H9 (cell line): Measurements from ENCODE around the gene STYXL2. TPM values are rescaled to one million over a fixed set of nuclear protein-coding genes. Genes with fewer than 3 reads are reported as not detected.

Source experiments
- DNase-seq: peaks from one replicate; pipeline ENCODE4 v3.0.0-alpha.2; 2017
- H2AFZ ChIP-seq: one replicate; pipeline ENCODE4 v1.6.1; 2013; ENCODE audit warnings: mild to moderate bottlenecking, low read length, control low read depth, moderate library complexity
- H2AK5ac ChIP-seq: 2 replicates; pipeline ENCODE4 v1.6.1; 2013; ENCODE audit warnings: low read length, control low read depth, mixed read lengths; ENCODE audit not compliant: insufficient read length
- H2BK120ac ChIP-seq: one replicate; pipeline ENCODE4 v1.6.1; 2013; ENCODE audit warnings: low read depth, mild to moderate bottlenecking, low read length, control low read depth, inconsistent platforms; ENCODE audit not compliant: poor library complexity, severe bottlenecking
- H2BK12ac ChIP-seq: 2 replicates; pipeline ENCODE4 v1.6.1; 2013; ENCODE audit warnings: low read length, control low read depth, mixed read lengths, low read depth; ENCODE audit not compliant: insufficient read length
- H2BK15ac ChIP-seq: 2 replicates; pipeline ENCODE4 v1.6.1; 2013; ENCODE audit warnings: low read depth, low read length, control low read depth
- H2BK20ac ChIP-seq: one replicate; pipeline ENCODE4 v1.6.1; 2013; ENCODE audit warnings: low read depth, mild to moderate bottlenecking, low read length, control low read depth, inconsistent platforms; ENCODE audit not compliant: poor library complexity, severe bottlenecking
- H2BK5ac ChIP-seq: 2 replicates; pipeline ENCODE4 v1.6.1; 2013; ENCODE audit warnings: low read length, control low read depth, mixed read lengths; ENCODE audit not compliant: insufficient read length
- H3K14ac ChIP-seq: 2 replicates; pipeline ENCODE4 v1.6.1; 2013; ENCODE audit warnings: low read length, control low read depth; ENCODE audit not compliant: insufficient read depth
- H3K18ac ChIP-seq: 2 replicates; pipeline ENCODE4 v1.6.1; 2013; ENCODE audit warnings: low read depth, mild to moderate bottlenecking, mixed read lengths, low read length, control low read depth; ENCODE audit not compliant: insufficient read length
- H3K23ac ChIP-seq: 2 replicates; pipeline ENCODE4 v1.6.1; 2013; ENCODE audit warnings: low read length, control low read depth, mixed read lengths, low read depth; ENCODE audit not compliant: insufficient read length
- H3K23me2 ChIP-seq: 2 replicates; pipeline ENCODE4 v1.6.1; 2013; ENCODE audit warnings: low read depth, mild to moderate bottlenecking, mixed read lengths, low read length, control low read depth; ENCODE audit not compliant: insufficient read length, poor library complexity, severe bottlenecking
- H3K27ac ChIP-seq: 2 replicates; pipeline ENCODE4 v1.5.1; 2013; ENCODE audit warnings: low read length, control low read depth, mixed read lengths, low read depth; ENCODE audit not compliant: insufficient read length
- H3K27me3 ChIP-seq: 2 replicates; pipeline ENCODE4 v1.6.1; 2013; ENCODE audit warnings: low read length, control low read depth, inconsistent platforms; ENCODE audit not compliant: insufficient read depth
- H3K4ac ChIP-seq: 2 replicates; pipeline ENCODE4 v1.6.1; 2013; ENCODE audit warnings: low read depth, mild to moderate bottlenecking, control low read depth, inconsistent platforms, low read length, moderate library complexity
- H3K4me1 ChIP-seq: 2 replicates; pipeline ENCODE4 v1.6.1; 2013; ENCODE audit warnings: low read length, control low read depth, inconsistent platforms; ENCODE audit not compliant: insufficient read depth
- H3K4me2 ChIP-seq: 2 replicates; pipeline ENCODE4 v1.6.1; 2013; ENCODE audit warnings: low read length, control low read depth, mixed read lengths; ENCODE audit not compliant: insufficient read length, insufficient read depth
- H3K56ac ChIP-seq: 2 replicates; pipeline ENCODE4 v1.6.1; 2013; ENCODE audit warnings: low read depth, mild to moderate bottlenecking, mixed read lengths, low read length, control low read depth; ENCODE audit not compliant: insufficient read length
- H3K79me1 ChIP-seq: 2 replicates; pipeline ENCODE4 v1.6.1; 2013; ENCODE audit warnings: low read depth, mild to moderate bottlenecking, moderate library complexity, low read length, control low read depth, inconsistent platforms; ENCODE audit not compliant: insufficient read depth, poor library complexity, severe bottlenecking
- H3K79me2 ChIP-seq: 2 replicates; pipeline ENCODE4 v1.6.1; 2013; ENCODE audit warnings: low read length, control low read depth, inconsistent platforms; ENCODE audit not compliant: insufficient read depth
- H3K9ac ChIP-seq: 2 replicates; pipeline ENCODE4 v1.6.1; 2013; ENCODE audit warnings: low read length, control low read depth, mixed read lengths; ENCODE audit not compliant: insufficient read length; ENCODE audit errors: extremely low read depth
- H3K9me3 ChIP-seq: one replicate; pipeline ENCODE4 v1.6.1; 2013; ENCODE audit warnings: low read depth, low read length, inconsistent platforms; ENCODE audit not compliant: control insufficient read depth
- H3T11ph ChIP-seq: one replicate; pipeline ENCODE4 v1.6.1; 2013; ENCODE audit warnings: mild to moderate bottlenecking, low read length, control low read depth, inconsistent platforms
- H4K20me1 ChIP-seq: one replicate; pipeline ENCODE4 v1.6.1; 2013; ENCODE audit not compliant: control insufficient read depth, insufficient read length, insufficient read depth
- H4K5ac ChIP-seq: 2 replicates; pipeline ENCODE4 v1.6.1; 2013; ENCODE audit warnings: low read depth, mild to moderate bottlenecking, mixed read lengths, low read length, control low read depth; ENCODE audit not compliant: insufficient read length
- H4K8ac ChIP-seq: replicated peaks from 2 replicates; pipeline ENCODE4 v1.6.1; 2013; ENCODE audit warnings: low read length, control low read depth, mixed read lengths, low read depth; ENCODE audit not compliant: insufficient read length
- H4K91ac ChIP-seq: 2 replicates; pipeline ENCODE4 v1.6.1; 2013; ENCODE audit warnings: low read depth, mild to moderate bottlenecking, moderate library complexity, mixed read lengths, low read length, control low read depth; ENCODE audit not compliant: insufficient read length
- H3K27ac Mint-ChIP-seq, 3 experiments: 2 replicates in 2 of 3; 3 replicates in 1 of 3; pipeline ENCODE4 v1.8.0; 2020 to 2021; ENCODE audit warnings: mixed read lengths in 3 of 3, mild to moderate bottlenecking in 1 of 3, moderate library complexity in 1 of 3
- H3K27me3 Mint-ChIP-seq: 2 replicates; pipeline ENCODE4 v1.8.0; 2021; ENCODE audit warnings: low read depth, mild to moderate bottlenecking, moderate library complexity, mixed read lengths
- H3K36me3 Mint-ChIP-seq, 3 experiments: 2 replicates in 2 of 3; 3 replicates in 1 of 3; pipeline ENCODE4 v1.8.0; 2020 to 2021; ENCODE audit warnings: low read depth in 3 of 3, mixed read lengths in 3 of 3; ENCODE audit not compliant: insufficient read depth in 1 of 3
- H3K4me1 Mint-ChIP-seq, 2 experiments: 2 replicates each; pipeline ENCODE4 v1.8.0; 2020; ENCODE audit warnings: mixed read lengths in 2 of 2
- H3K4me3 Mint-ChIP-seq, 2 experiments: 2 replicates in 1 of 2; 3 replicates in 1 of 2; pipeline ENCODE4 v1.8.0; 2020 to 2021; ENCODE audit warnings: mild to moderate bottlenecking in 2 of 2, mixed read lengths in 2 of 2, moderate library complexity in 1 of 2
- H3K9me3 Mint-ChIP-seq, 2 experiments: 2 replicates in 1 of 2; 3 replicates in 1 of 2; pipeline ENCODE4 v1.8.0; 2020; ENCODE audit warnings: mild to moderate bottlenecking in 2 of 2, mixed read lengths in 2 of 2, moderate library complexity in 1 of 2
- CTCF ChIP-seq: fragments of 200-600 bp; sonication (generic); conservative IDR thresholded peaks from 3 replicates; pipeline ENCODE4 v1.8.0; 2021; ENCODE audit warnings: antibody characterized with exemption, mild to moderate bottlenecking
- WGBS: extraction: QIAGEN DNeasy Blood & Tissue Kit; methylation state at CpG from one replicate; pipeline ENCODE4 v1.1.7; 2013; ENCODE audit warnings: missing lambda C conversion rate, low lambda C conversion rate, mixed read lengths; ENCODE audit not compliant: insufficient read length; ENCODE audit errors: extremely low coverage; 5-methylcytosine and 5-hydroxymethylcytosine counted together
- total RNA-seq: library from RNA; stranded (reverse); gene quantifications from 2 replicates; pipeline ENCODE4 v1.2.1, GENCODE V29; 2021

The STYXL2 gene
- total RNA-seq, 1 experiment from 2014 or later = 0.09 TPM

- no peaks in the 10 kb centered on the region for H3K79me1 ChIP-seq
- no peak overlapping the region for H3K18ac ChIP-seq
- no peak overlapping the region for H2BK5ac ChIP-seq
- H2AFZ ChIP-seq = no peak overlapping the region
- peaks cover 8% of the 10 kb centered on the region for H3K4me1 ChIP-seq
- H2BK20ac ChIP-seq = no peak overlapping the region
- H2BK120ac ChIP-seq = no peak overlapping the region
- no peak overlapping the region for H3K9ac ChIP-seq
- H4K5ac ChIP-seq = no peak overlapping the region
- no peak overlapping the region for H3K14ac ChIP-seq
- no peak overlapping the region for H3K23ac ChIP-seq
- no peak overlapping the region for H2BK15ac ChIP-seq
- H3K36me3 Mint-ChIP-seq = peaks cover 0 to 4% (median 4%) of the 10 kb centered on the region in 3 experiments; a peak in 3 of 7 replicates
- H3K4ac ChIP-seq = no peak overlapping the region
- no peak overlapping the region for H4K91ac ChIP-seq
- no peaks in the 10 kb centered on the region for H3K9me3 ChIP-seq
- H4K8ac ChIP-seq = no peak overlapping the region
- DNase-seq = no peak
- no peak for TF ChIP-seq CTCF
- H3K4me3 Mint-ChIP-seq = no peak overlapping the region
- no peak overlapping the region for H2AK5ac ChIP-seq
- H3K4me2 ChIP-seq = no peak overlapping the region
- H3K27me3 ChIP-seq = no peaks in the 10 kb centered on the region
- no peaks in the 10 kb centered on the region for H3K23me2 ChIP-seq
- no peak overlapping the region for H3T11ph ChIP-seq
- no peaks in the 10 kb centered on the region for H3K79me2 ChIP-seq
- H3K56ac ChIP-seq = no peak overlapping the region
- peak overlapping the region in 1 of 3 experiments; percentile 42; a peak in 1 of 7 replicates for H3K27ac Mint-ChIP-seq
- no CpG with 5 or more reads among the region's 4 CpGs for WGBS
- H3K4me1 Mint-ChIP-seq = peaks cover 45 to 49% of the 10 kb centered on the region in 2 experiments
- no peaks in the 10 kb centered on the region for H4K20me1 ChIP-seq
- H3K27ac ChIP-seq = no peak overlapping the region
- peaks cover 1% of the 10 kb centered on the region; the same call in 1 of the 2 replicates for H3K27me3 Mint-ChIP-seq
- H3K9me3 Mint-ChIP-seq = peaks cover 4 to 6% of the 10 kb centered on the region in 2 experiments; a peak in 4 of 5 replicates
- no peak overlapping the region for H2BK12ac ChIP-seq
Measured at GRCh38 chr1:167135281-167135840, 41.5 kb downstream of the STYXL2 start.
